HepG2 (cell line): ENCODE measurements around the gene RESP18. TPM values are rescaled to one million over a fixed set of nuclear protein-coding genes. Genes with fewer than 3 reads are reported as not detected.

Source experiments
- ATAC-seq: fragments of 200-7000 bp; cut with Tn5 transposase; 3 replicates; pipeline ENCODE4 v1.9.1; 2020; ENCODE audit warnings: mild to moderate bottlenecking, moderate library complexity
- BruUV-seq: library from RNA; stranded (reverse); fragments of 400-500 nt; replicated peaks from 2 replicates; lab custom pipeline; 2021; lab: Mats Ljungman, UMichigan
- CTCF ChIA-PET: fragments of 300-600 bp; formaldehyde crosslinking; extraction: SDS; loops from one replicate; lab custom pipeline; 2021; ENCODE audit warnings: low total read pairs, inconsistent platforms, low intra/inter-chr PET ratio; lab: Yijun Ruan, JAX
- POLR2A ChIA-PET: fragments of 350-600 bp; sonication (Branson Sonifier 250); formaldehyde crosslinking; loops from one replicate; lab custom pipeline; 2020; ENCODE audit warnings: antibody characterized with exemption, inconsistent platforms; lab: Yijun Ruan, JAX
- DNase-seq: peaks from one replicate; pipeline ENCODE4 v3.0.0-alpha.2; 2015; ENCODE audit warnings: low spot score
- FAIRE-seq: peaks from 3 replicates; lab custom pipeline; 2011; peaks lifted over from hg19 to GRCh38; lab: Jason Lieb, UNC
- H2AFZ ChIP-seq: one replicate; pipeline ENCODE4 v1.6.1; 2011; ENCODE audit warnings: low read length, inconsistent platforms
- H3K27ac ChIP-seq: fragments of 300-600 bp; 3 replicates; pipeline ENCODE4 v1.8.0; 2011; ENCODE audit warnings: mixed run types, mild to moderate bottlenecking, mixed read lengths, low read length, inconsistent platforms; ENCODE audit not compliant: insufficient read depth; ENCODE audit errors: extremely low read length
- H3K27me3 ChIP-seq, 2 experiments: fragments of 200-600 bp in 1 of 2; 2 replicates in 1 of 2; 3 replicates in 1 of 2; pipeline versions ENCODE4 v1.6.0 to v1.8.0; 2011; ENCODE audit warnings: low read length in 2 of 2, mild to moderate bottlenecking in 2 of 2, moderate library complexity in 2 of 2, inconsistent platforms in 1 of 2; ENCODE audit not compliant: insufficient read depth in 2 of 2, control insufficient read depth in 1 of 2
- H3K36me3 ChIP-seq, 2 experiments: fragments of 200-600 bp in 1 of 2; replicated peaks in 1 of 2; 2 replicates in 1 of 2; 3 replicates in 1 of 2; pipeline versions ENCODE4 v1.5.1 to v1.8.0; 2011; ENCODE audit warnings: low read length in 2 of 2, inconsistent platforms in 1 of 2; ENCODE audit not compliant: insufficient read depth in 2 of 2, control insufficient read depth in 1 of 2
- H3K4me1 ChIP-seq: 2 replicates; pipeline ENCODE4 v1.5.1; 2012; ENCODE audit warnings: low read length, inconsistent platforms; ENCODE audit not compliant: insufficient read depth
- H3K4me2 ChIP-seq: 2 replicates; pipeline ENCODE4 v1.6.0; 2011; ENCODE audit warnings: low read depth, low read length, inconsistent platforms
- H3K4me3 ChIP-seq, 3 experiments: fragments of 200-600 bp in 1 of 3; sonication (generic), shearing (Covaris generic) in 1 of 3; replicated peaks in 1 of 3; 2 replicates each; pipeline ENCODE4 v1.5.1; 2011 to 2016; ENCODE audit warnings: low read length in 3 of 3, inconsistent platforms in 2 of 3, low read depth in 2 of 3, mild to moderate bottlenecking in 2 of 3, control low read depth in 1 of 3, mixed read lengths in 1 of 3; ENCODE audit not compliant: insufficient read depth in 1 of 3
- H3K79me2 ChIP-seq: one replicate; pipeline ENCODE4 v1.6.1; 2011; ENCODE audit warnings: low read length, inconsistent platforms; ENCODE audit not compliant: insufficient read depth
- H3K9ac ChIP-seq: 2 replicates; pipeline ENCODE4 v1.6.0; 2011; ENCODE audit warnings: mild to moderate bottlenecking, low read depth, low read length, inconsistent platforms; ENCODE audit not compliant: insufficient read depth
- H3K9me3 ChIP-seq: 2 replicates; pipeline ENCODE4 v1.5.1; 2012; ENCODE audit warnings: mild to moderate bottlenecking, low read length
- H4K20me1 ChIP-seq: 2 replicates; pipeline ENCODE4 v1.6.0; 2011; ENCODE audit warnings: inconsistent platforms, mild to moderate bottlenecking, low read length, moderate library complexity; ENCODE audit not compliant: insufficient read depth
- ELF1 ChIP-seq: sonication (generic); formaldehyde crosslinking; IDR thresholded peaks from 2 replicates; pipeline ENCODE4 v1.4.0; 2020; ENCODE audit warnings: missing genetic modification reagents
- MXI1 ChIP-seq: IDR thresholded peaks from 3 replicates; pipeline ENCODE4 v1.6.1; 2012; ENCODE audit warnings: low read depth, low read length, inconsistent platforms, borderline replicate concordance
- RERE ChIP-seq: IDR thresholded peaks from 2 replicates; pipeline ENCODE4 v1.6.1; 2016; ENCODE audit warnings: low read depth, missing genetic modification reagents, missing compliant biosample characterization
- WGBS: methylation state at CpG from one replicate; pipeline ENCODE4 v1.1.6; 2017; ENCODE audit warnings: low lambda C conversion rate; 5-methylcytosine and 5-hydroxymethylcytosine counted together
- in situ Hi-C: cut with HindIII; loops from 2 replicates; pipeline ENCODE4 v1.10.0; 2017; ENCODE audit warnings: low pct_unique_long_range_greater_than_20kb; ENCODE audit not compliant: extremely low pct_ligation_motif_present
- intact Hi-C: fragments of 100-400 bp; cut with micrococcal nuclease; formaldehyde crosslinking; loops from one replicate; pipeline ENCODE4 v1.10.0; 2022; ENCODE audit not compliant: unreplicated experiment
- polyA plus RNA-seq, 8 experiments: library from polyadenylated mRNA; depleted of rRNA in 3 of 8; stranded (reverse) in 7 of 8; unstranded in 1 of 8; fragments of >200 nt; fragmentation: Illumina TruSeq in 4 of 8; extraction: Trizol in 4 of 8; gene quantifications; 2 replicates each; pipeline versions ENCODE4 v1.2.1 to v1.2.3, GENCODE V29; 2011 to 2016; ENCODE audit warnings: low read depth in 4 of 8, missing spikeins in 1 of 8, mixed read lengths in 1 of 8; ENCODE audit not compliant: insufficient read depth in 1 of 8
- total RNA-seq, 5 experiments: library from RNA; depleted of rRNA; stranded (reverse); fragments of >200 nt; fragmentation: Illumina TruSeq; extraction: Trizol; gene quantifications; 2 replicates each; pipeline ENCODE4 v1.2.3, GENCODE V29; 2016; ENCODE audit warnings: low read depth in 1 of 5

RESP18 gene
- total and polyA plus RNA-seq, 2 of the 13 experiments (the other 11 are each of a cell fraction or from before 2014, with no cell fraction given): not detected

- ChIA-PET CTCF (no interaction called here), POLR2A (interaction anchor here (1.2 to 3.3 kb wide), 3 partner anchors 12 to 73 kb away, joined by 3 to 29 read pairs (median 4); partner anchors contain the start of gene ZFAND2B)
- in situ Hi-C loops (no loop called here), intact Hi-C loops (no loop called here)
- Histone ChIP-seq H3K4me2 (no peak overlapping the region), H3K9ac (no peak overlapping the region), H2AFZ (no peak overlapping the region), H3K27me3 (no peaks in the 10 kb centered on the region), H3K79me2 (no peaks in the 10 kb centered on the region), H4K20me1 (no peaks in the 10 kb centered on the region), H3K27ac (no peak overlapping the region), H3K9me3 (no peaks in the 10 kb centered on the region), H3K4me1 (peaks cover 27% of the 10 kb centered on the region), H3K36me3 (peaks cover 4 to 10% of the 10 kb centered on the region in 2 experiments; a peak in 4 of 5 replicates), H3K4me3 (no peak overlapping the region)
- no peak for FAIRE-seq
- DNase-seq: no peak
- BruUV-seq: no TSS peak
- TF ChIP-seq ELF1 (CRISPR knock-in tag): no peak
- no peak for TF ChIP-seq RERE (CRISPR knock-in tag)
- TF ChIP-seq MXI1: 0 out of 3 replicates have a peak, but pooled peaks have one; percentile 25
- WGBS: 100% methylated on average over 4 of the region's 4 CpGs
- ATAC-seq: no peak
Observed at GRCh38 chr2:219280651-219281050, 51.9 kb downstream of the RESP18 start.
